Esophagus squamous epithelium (tissue), 5 donors: ENCODE results near the gene IL1RAPL2. TPM values are rescaled to one million over a fixed set of nuclear protein-coding genes. Genes with fewer than 3 reads are reported as not detected.

Experiments used
- DNase-seq: peaks from one replicate; lab custom pipeline; 2025; lab: John Stamatoyannopoulos, UW
- H3K27ac ChIP-seq, 4 donors: fragments of 200-600 bp; sonication (generic); one replicate each; pipeline ENCODE4 v1.5.1; 2016 to 2019; ENCODE audit warnings: mild to moderate bottlenecking in 1 of 4
- H3K27me3 ChIP-seq, 4 donors: fragments of 200-600 bp; sonication (generic); 1 replicate in 3 of 4; 2 replicates in 1 of 4; pipeline versions ENCODE4 v1.5.1 to v1.6.0; 2017 to 2021; ENCODE audit warnings: antibody characterized with exemption in 1 of 4
- H3K36me3 ChIP-seq, 3 donors: fragments of 200-600 bp; sonication (generic); one replicate each; pipeline ENCODE4 v1.5.1; 2016 to 2019
- H3K4me1 ChIP-seq, 3 donors: fragments of 200-600 bp; sonication (generic); one replicate each; pipeline ENCODE4 v1.5.1; 2017 to 2019
- H3K4me3 ChIP-seq, 4 donors: fragments of 200-600 bp; sonication (generic); 1 replicate in 3 of 4; 2 replicates in 1 of 4; pipeline ENCODE4 v1.5.1; 2016 to 2019; ENCODE audit warnings: mild to moderate bottlenecking in 2 of 4, moderate library complexity in 1 of 4
- H3K9me3 ChIP-seq, 3 donors: fragments of 200-600 bp; sonication (generic); one replicate each; pipeline ENCODE4 v1.5.1; 2016 to 2019
- CTCF ChIP-seq, 6 experiments: fragments of 450-650 bp in 4 of 6; fragments of 200-600 bp in 2 of 6; sonication (generic) in 2 of 6; IDR thresholded peaks; one replicate each; pipeline ENCODE4 v1.5.1; 2016 to 2019; ENCODE audit warnings: antibody characterized with exemption in 6 of 6, mild to moderate bottlenecking in 4 of 6, moderate library complexity in 4 of 6
- POLR2A ChIP-seq, 4 donors: fragments of 450-650 bp; IDR thresholded peaks; one replicate each; pipeline ENCODE4 v1.6.1; 2017; ENCODE audit warnings: antibody characterized with exemption in 4 of 4, mild to moderate bottlenecking in 4 of 4, moderate library complexity in 3 of 4
- WGBS, 2 donors: methylation state at CpG; one replicate each; pipeline ENCODE4 v1.1.5; 2018; 5-methylcytosine and 5-hydroxymethylcytosine counted together
- intact Hi-C: fragments of 100-400 bp; cut with DNase I; formaldehyde crosslinking; loops from one replicate; pipeline ENCODE4 v1.15.0; 2022
- total RNA-seq, 4 donors: library from RNA; depleted of rRNA; stranded (reverse); fragments of >200 nt; gene quantifications; one replicate each; pipeline ENCODE4 v1.1.0, GENCODE V29; 2016
- donor health status: DM: yes; HTN: yes; CAD: no.

Gene IL1RAPL2
- total RNA-seq, 4 donors from 2014 or later: 0.09 TPM; not detected in 3

- intact Hi-C loops: no loop called here
- Histone ChIP-seq H3K27ac (no peak overlapping the region), H3K27me3 (no peaks in the 10 kb centered on the region), H3K9me3 (no peaks in the 10 kb centered on the region), H3K4me3 (no peak overlapping the region), H3K4me1 (no peaks in the 10 kb centered on the region), H3K36me3 (no peaks in the 10 kb centered on the region)
- DNase-seq: no peak
- TF ChIP-seq CTCF (IDR thresholded peaks at IDR 0.05) (no peak), POLR2A (IDR thresholded peaks at IDR 0.05) (no peak)
Observed at GRCh38 chrX:105711805-105712204, 1145.8 kb downstream of the IL1RAPL2 start.

- intact Hi-C loops: no loop called here
- Histone ChIP-seq H3K27me3 (no peaks in the 10 kb centered on the region), H3K36me3 (no peaks in the 10 kb centered on the region), H3K9me3 (no peaks in the 10 kb centered on the region), H3K27ac (no peak overlapping the region), H3K4me1 (no peaks in the 10 kb centered on the region), H3K4me3 (no peak overlapping the region)
- TF ChIP-seq POLR2A (IDR thresholded peaks at IDR 0.05) (no peak), CTCF (IDR thresholded peaks at IDR 0.05) (no peak)
- no peak for DNase-seq
Observed at GRCh38 chrX:105715746-105716145, 1149.7 kb downstream of the IL1RAPL2 start.

- no peak for TF ChIP-seq POLR2A (IDR thresholded peaks at IDR 0.05)
- TF ChIP-seq CTCF (IDR thresholded peaks at IDR 0.05): no peak
- no peak for DNase-seq
- intact Hi-C loops: no loop called here
- H3K27ac ChIP-seq: no peak overlapping the region
- H3K9me3 ChIP-seq: no peaks in the 10 kb centered on the region
- H3K4me3 ChIP-seq: no peak overlapping the region
- H3K36me3 ChIP-seq: no peaks in the 10 kb centered on the region
- H3K4me1 ChIP-seq: no peaks in the 10 kb centered on the region
- 18 to 20% methylated on average over 1 of the region's 1 CpG for WGBS, 2 donors
- no peaks in the 10 kb centered on the region for H3K27me3 ChIP-seq
Observed at GRCh38 chrX:105723966-105724735, 1158.2 kb downstream of the IL1RAPL2 start.

- Histone ChIP-seq H3K36me3 (no peaks in the 10 kb centered on the region), H3K27me3 (no peaks in the 10 kb centered on the region), H3K4me3 (no peak overlapping the region), H3K4me1 (no peaks in the 10 kb centered on the region), H3K27ac (no peak overlapping the region), H3K9me3 (no peaks in the 10 kb centered on the region)
- no peak for DNase-seq
- WGBS, 2 donors: 67 to 86% methylated on average over 1 of the region's 1 CpG
- intact Hi-C loops: no loop called here
- TF ChIP-seq POLR2A (IDR thresholded peaks at IDR 0.05) (no peak), CTCF (IDR thresholded peaks at IDR 0.05) (no peak)
Observed at GRCh38 chrX:105725228-105725627, 1159.2 kb downstream of the IL1RAPL2 start.

- TF ChIP-seq CTCF (IDR thresholded peaks at IDR 0.05): no peak
- no peak for TF ChIP-seq POLR2A (IDR thresholded peaks at IDR 0.05)
- no peak overlapping the region for H3K4me3 ChIP-seq
- 43 to 47% methylated on average over 2 of the region's 2 CpGs for WGBS, 2 donors
- H3K36me3 ChIP-seq: no peaks in the 10 kb centered on the region
- intact Hi-C loops: no loop called here
- no peaks in the 10 kb centered on the region for H3K4me1 ChIP-seq
- DNase-seq: no peak
- no peak overlapping the region for H3K27ac ChIP-seq
- H3K27me3 ChIP-seq: no peaks in the 10 kb centered on the region
- no peaks in the 10 kb centered on the region for H3K9me3 ChIP-seq
Observed at GRCh38 chrX:105738162-105738561, 1172.2 kb downstream of the IL1RAPL2 start.
